HG03457 (cell line): Measurements from ENCODE around the gene NRP1.

ENCODE experiments used
- ATAC-seq: cut with Tn5 transposase; IDR thresholded peaks from one replicate; pipeline ENCODE4 v1.9.1; 2021; ENCODE audit warnings: moderate number of reproducible peaks; ENCODE audit not compliant: unreplicated experiment

The NRP1 gene

DNA sequence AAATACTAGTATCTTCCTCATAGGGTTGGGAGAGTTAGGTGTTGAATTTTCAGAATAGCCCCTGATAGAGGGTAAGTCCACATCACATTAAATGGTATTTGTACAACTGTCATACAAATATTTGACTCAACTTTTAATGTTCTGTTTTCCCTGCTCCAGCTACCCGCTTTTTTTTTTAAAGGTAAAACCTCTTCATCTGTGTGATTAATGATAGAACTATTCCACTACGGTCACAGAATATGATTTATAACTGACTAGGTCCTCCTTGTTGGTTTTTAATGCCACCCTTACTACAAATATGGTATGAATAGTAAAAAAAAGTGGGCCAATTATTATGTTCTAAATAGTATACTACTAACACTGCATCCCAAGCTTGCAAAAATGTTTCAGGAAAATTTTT lies 15.6 kb upstream of the NRP1 start:
- ATAC-seq: no peak

DNA sequence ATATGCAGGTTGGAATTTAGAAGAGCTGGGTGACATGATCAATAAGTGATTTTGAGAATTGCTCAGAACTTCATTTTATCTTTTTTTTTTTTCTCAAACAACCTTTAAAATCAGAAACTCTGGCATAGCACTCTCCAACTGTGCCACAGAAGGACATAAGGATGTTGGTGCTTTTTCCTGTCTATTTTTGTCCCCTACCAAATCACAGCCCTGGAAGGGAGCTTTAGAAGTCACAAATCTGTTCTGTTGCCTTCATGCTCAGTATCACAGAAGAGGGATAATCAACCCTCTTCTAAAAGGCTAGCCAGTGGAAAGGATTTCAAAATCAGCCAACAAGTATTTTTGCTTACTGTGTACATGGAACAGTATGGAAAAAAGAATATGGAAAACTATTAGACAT lies 14.8 kb upstream of the NRP1 start:
- no peak for ATAC-seq

DNA sequence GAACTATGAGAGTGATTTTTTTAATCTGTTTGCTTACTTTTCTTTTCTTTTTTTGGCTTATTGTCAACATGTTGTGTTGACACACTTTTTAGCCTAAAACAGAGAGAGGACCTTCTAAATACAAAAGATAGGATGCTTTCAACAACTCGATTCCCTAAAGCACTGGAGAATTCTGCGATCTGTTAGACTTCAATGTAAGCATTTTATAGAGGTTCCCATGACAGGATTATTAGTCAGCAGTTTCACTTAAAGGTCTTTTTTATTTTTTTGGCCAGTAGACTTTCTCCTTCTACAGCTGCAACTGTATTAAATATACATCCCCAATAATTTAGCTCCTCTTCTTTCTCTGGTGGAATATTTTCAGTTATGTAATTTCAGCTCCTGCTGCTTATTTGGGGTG lies 12.7 kb upstream of the NRP1 start:
- no peak for ATAC-seq

DNA sequence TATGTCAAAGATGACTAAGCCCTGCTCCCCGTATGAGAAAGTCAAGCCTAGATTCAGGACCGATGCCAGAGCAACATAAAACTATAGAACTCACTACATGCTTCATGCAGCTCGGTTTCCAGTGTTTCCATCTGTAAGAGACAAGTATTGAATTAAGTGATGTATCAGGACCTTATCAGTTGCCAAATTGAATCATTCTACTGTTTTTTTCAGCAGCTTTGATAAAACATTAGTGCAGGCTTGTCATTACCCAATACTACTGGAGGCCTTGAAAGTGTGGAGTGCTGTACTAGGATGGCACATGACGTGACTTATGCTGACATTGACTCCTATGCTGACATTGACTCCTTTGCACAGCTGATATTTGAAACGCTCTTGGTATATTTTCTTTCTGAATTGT lies 10.8 kb upstream of the NRP1 start:
- no peak for ATAC-seq

DNA sequence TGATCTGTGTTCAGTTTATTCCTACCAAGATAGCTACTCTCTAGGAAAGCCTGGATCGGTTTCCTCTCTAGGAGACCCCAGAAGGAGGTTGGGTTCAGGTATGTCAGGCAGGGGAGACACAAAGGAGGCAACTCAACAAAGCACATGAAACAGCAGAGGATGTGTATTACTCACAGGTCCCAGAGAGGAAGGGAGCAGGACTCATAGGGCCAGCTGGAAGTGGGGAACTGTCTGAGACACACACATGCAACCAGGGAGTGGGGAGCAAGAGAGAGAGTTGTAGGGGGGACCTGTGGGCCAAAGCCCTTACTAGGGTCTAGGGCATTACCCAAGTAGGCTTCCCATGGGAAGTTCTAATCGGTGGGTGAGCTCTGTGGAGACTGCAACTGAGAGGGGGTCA lies 10.2 kb upstream of the NRP1 start:
- no peak for ATAC-seq

DNA sequence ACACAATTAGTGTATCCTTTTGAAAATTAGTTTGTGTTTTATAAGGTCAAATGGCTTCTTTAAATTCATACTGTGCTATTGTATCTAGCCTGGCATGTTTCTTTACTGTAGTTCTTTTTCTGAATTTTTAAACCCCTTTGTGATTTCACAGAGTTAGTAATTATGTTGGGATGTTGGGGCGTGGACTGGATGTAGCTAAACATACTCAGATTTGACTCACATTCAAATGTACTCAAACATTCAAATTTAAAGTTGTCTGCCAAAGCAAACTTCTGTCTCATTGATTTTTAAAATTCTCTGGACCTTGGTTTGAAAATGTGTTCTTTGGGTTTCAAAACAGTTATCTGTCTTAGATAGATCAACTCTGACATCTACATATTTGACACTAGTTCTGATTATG lies 7.2 kb upstream of the NRP1 start:
- no peak for ATAC-seq

DNA sequence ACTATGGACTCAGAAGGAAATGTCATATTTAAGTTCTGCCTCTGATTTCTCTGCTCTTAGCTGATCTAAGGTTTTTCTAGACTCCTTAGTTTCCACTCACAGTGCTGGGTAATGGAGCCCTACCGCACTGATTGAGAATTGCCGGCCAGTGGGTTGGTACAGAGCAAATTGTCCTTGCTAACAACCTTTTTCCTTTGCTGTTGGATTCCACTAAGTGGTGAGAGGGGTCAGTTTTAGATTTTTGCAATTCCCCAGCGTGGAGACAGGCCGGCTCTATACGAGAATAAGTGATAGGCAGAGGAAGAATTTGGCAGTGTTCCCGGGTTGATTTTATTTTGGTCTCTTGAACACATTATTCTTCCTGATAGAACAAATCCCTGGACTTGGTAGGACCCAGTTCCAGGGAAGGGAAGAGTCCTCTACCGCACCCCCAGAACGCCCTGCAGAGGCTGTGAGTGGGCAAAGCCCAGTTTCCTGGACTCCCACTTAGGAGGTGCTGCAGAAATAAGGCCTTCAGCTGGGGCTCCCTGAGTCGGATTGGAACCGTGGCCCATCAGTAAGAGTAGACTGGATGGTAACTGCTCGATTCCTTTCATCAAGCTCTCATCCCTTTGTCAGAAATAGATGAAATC lies 3.0 kb upstream of the NRP1 start:
- no peak for ATAC-seq

DNA sequence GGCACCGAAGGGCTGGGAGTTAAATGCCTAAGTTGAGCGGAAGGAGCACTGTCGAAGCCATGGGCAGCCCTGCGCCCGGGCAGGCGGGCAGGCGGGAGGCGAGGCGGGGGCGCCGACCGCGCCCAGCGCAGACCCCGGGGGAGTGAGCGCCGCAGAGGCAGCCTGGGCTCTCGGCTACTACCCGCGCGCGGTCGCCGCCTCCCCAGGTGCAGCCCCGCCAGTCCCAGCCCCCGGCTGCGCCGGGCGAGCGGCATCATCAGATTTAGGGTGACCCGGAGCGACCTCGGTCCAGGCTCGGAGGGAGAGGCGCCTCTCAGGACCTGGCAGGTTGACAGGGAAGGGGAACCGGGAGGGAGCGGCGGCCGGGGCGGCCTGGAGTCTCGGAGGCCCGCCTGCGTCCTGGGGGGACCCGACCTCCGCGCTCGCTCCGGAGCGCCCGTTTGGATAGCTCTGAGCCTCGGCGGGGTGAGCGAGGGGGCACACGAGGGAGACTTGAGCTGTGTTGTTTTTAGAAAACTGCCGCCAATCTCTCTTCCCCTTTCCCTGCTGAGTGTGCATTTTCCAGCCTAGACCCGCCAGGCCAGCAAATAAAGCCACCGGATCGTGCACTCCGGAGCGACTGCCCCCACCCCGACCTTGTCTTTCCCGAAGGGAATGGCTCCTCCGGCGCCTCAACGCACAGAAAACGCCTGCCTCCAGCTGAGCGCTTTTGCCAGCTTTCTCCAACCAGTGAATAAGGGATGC lies 2.3 kb upstream of the NRP1 start:
- no peak for ATAC-seq

DNA sequence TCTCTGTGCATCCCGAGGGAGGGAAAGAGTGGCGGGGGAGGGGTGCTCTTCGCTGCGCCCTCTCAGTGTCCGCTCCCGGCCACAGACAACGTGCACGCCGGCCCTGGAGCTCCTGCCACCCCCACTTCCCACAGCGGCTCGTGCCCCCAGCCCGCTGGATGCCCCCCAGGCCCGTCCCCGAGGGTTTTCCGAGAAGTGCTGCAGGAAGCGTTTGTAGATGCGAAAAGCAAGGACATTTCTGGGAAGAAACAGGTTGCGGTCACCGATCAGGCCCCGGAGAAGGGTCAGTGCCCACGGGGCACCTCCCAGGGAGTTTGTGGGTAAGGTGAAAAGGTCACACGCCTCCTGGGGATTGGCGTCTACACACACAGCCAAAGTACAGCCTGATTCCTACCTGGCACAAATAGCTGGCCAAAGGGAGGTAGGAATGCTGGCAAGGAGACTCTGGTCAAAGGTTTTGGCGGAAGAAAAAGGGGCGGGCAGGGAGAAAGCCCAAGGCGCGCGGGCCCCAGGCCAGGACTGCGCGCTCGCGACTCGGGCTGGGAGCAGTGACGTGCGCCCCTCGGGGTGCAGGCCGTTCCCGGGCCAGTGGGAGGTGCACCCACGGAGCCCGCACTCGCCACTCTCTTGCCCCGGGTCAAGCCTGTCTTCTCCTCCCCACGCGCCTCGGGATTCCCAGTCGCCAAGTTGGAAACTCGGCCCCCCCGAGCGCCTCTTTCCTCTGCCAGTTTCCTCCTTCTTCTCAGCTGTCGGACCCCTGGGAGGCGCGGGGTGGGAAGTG lies 1.5 kb upstream of the NRP1 start:
- ATAC-seq: no peak

DNA sequence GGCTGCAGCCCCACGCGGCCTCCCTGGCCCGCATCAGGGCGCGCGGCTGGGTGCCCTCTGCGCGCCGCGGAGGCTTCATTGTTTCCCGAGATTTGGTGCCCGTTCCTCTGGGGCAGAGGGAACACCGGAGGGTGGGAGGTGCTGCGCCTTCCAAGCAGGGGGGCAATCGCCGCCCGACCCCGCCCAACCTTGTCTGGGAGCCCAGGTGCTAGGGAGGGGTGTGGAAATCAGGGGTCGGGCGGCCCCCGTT lies 1.0 kb upstream of the NRP1 start:
- ATAC-seq: no peak

DNA sequence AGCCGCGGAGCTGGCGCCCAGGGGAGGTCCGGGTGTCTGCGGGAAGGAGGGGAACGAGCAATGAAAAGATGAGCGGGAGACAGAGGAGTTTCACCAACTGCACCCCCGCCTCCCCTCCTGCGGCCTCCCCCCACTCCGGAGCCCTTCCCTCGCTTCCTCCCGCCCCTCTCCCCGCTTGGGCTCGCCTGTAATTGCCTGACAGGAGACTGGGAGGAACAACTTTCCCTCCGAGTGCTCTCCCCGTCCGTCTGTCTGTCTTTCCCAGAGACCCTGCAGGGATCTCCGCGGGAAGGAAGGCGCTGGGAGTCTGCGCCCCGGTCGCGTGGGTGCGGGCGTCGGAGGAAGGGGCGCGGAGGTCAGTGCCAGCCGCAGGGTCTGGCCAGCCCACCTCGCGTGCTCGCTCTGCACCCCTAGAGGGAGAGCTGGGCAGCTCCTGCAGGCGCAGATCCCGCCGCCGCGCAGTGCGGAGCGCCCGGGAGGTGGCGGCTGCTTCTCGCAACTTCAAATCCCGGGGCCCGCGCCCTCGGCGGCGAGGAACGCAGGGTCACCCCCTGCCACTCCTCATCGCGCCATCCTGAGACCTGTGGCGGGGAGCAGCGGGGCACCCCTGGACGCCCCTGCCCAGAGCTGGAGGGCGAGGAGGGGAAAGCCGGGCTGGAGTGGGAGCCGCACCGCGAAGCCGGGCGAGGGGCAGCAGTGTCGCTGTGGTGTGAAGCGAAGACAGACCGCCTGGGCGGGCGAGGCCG lies 511 bp upstream of the NRP1 start:
- no peak for ATAC-seq

DNA sequence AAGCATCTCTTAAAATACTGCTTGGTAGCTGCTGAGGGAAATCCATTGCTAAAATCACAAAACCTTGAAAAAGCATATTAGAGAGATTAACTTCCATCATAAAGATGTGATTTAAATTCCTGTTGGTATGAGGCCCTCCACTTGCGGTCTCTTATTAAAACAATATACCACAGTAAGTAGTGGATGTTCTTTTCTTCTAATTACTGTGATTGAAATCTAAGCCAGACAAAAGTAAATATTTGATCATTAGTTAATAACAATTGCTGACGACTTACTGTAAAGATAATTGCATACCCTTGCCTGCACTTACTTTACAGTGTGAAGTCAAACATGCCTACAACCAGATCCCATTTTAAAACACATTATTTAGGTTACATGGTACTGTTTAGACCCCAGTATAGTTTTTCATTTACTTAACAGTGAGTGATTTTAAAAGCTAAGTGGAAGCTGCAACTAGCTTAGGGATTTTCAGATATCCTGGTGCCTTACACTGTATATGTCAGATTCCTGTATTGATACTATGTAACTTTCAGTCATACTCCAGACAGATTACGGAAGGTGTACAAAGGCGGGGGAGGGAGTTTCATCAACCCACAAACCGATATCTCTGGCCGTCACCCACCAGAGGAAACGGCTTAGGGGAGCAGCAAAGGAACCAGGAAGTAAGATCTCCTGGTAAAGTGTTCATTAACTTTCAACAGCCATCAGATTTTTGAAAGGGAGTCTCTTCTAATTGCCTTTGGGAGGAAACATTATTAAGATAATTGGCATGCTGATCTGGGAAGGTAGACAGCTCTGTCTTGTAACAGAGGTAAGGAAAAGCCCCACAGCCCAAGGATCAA lies 986 bp downstream of the NRP1 start:
- ATAC-seq: no peak

DNA sequence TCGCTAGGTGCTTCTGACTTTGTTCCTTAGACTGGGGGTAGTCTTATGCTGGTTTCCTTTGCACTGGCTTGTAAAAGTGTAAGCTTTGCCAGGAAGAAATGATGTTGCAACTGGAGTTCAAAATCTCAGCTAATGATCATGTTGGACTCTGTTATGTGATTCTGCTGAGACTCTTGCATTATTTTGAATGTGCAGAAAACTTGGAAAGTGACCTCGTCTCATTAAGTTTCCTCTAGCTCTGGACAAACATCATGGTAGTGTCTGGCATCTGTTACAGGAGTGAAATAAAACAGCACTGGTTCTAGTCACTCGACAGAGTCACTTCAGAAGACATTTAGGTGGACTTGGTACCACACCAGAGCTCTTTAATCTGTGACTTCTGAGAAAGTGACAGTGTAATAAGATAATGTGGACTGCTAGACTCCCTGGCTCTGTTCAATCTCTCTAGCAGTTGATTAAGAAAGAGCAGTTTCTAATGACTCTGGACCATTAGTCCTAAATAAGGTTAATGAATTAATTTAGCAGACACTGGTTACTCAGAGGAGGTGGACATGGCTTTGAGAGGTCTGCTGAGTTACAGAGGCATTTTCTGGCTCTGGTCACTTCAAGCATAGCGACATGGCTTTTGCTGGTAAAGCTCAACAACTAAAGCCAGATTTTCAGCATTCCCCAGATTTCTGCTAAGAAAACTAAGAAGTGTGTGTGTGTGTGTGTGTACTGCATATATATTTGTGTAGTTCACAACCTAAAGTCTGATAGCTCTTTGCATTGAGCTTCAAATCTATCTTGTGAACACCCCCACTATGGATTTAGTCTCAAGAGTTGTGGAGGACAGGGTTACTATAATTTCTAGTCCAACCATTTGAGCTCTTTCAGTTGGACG lies 2.0 kb downstream of the NRP1 start:
- ATAC-seq: no peak

DNA sequence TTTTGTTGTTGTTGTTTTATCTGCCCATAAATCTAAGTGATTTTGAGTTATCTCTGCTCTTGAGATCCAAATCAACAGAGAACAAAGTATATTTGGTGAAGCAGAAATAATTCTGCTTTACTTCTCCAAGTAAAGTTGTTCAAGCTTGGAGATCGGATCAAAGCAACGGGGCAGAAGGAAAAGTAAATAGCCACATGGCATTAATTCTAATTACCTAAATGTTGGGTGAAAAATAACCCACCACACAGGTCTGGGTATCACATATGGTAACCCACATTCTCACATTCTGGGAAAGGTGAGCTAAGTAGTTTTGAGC lies 3.1 kb downstream of the NRP1 start:
- no peak for ATAC-seq

DNA sequence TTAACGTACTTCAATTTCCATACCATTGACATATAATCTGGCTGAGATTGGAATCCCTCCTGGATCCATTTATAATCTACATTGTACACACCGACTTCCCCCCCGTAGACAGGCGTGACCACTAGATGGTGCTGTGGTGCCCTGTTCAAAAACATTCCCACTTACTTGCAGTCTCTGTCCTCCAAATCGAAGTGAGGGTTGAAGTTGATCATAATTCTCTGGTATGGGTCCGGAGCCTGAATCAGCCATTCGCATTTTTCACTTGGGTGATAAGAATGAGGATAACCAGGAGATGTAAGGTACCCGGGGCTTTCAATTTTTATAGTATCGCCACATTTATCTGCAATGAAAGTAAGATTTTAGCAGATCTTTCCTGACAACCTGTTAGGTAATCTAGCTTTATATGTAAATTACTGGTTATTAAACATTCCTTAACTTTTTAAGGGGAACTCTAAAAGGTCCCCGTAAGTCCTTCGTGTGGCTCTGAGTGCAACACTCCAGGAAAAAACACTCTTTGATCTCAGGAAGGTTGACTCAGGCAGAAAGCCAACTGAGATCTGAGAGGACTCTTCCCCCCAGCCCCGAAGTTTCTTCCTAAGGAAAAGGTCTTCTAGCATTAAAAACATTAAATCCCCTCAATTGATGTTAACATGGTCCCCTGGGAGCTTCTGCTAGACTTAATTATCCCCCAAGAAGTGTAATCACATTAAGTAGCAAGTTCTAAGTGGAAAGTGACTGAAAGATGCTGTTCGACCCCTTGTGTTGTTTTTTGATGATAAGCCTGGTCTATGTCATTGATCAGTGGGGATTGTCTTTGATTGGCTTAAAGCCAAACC lies 3.7 kb downstream of the NRP1 start:
- no peak for ATAC-seq

DNA sequence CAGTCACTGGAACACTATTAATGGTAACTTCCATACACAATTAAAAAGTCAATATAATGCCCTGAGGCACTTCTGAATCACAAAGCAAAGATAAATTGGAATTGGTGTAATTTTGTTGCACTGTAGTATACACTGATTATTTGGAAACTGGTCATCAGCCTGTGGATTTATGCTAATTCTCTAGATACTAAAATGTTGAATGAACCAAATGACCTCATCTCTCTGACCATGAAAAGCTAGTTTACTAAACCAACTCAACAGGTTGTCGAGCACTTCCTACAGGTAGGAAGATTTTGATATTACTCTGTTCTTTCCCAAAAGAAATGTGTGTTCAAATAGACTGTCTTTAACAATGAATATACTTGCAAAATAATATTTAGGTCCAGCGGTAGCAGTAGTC lies 5.3 kb downstream of the NRP1 start:
- no peak for ATAC-seq

DNA sequence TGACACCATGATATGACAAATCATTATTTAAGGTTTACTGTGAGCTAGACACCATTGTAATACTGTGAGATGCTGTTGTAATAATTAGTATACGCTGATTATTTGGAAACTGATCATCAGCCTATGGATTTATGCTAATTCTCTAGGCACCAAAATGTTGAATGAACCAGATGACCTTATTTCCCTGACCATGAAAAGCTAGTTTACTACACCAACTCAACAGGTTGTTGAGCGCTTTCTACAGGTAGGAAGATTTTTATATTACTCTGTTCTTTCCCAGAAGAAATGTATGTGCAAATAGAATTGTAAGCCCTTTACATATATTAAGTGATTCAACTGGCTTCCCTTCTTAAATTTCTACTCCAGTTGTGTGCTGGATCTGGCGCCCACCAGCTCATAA lies 6.2 kb downstream of the NRP1 start:
- no peak for ATAC-seq

DNA sequence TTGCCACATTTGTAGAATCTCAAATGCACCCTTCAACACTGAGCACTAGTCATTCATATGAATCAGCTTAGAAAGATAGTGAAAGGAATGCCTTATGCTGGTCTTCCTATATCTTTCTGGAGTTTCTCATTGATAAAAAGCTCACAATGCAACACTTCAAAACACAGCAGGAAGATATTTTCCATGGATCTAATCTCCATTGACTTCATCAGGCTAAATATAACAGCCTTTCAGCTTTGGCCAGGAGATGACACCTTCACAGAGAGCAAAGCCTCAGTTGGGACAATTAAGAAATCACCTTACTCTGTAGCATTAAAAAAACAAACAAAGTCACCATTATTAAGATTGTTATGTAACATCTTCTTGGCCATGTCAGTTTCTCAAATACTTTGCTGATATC lies 6.7 kb downstream of the NRP1 start:
- no peak for ATAC-seq

DNA sequence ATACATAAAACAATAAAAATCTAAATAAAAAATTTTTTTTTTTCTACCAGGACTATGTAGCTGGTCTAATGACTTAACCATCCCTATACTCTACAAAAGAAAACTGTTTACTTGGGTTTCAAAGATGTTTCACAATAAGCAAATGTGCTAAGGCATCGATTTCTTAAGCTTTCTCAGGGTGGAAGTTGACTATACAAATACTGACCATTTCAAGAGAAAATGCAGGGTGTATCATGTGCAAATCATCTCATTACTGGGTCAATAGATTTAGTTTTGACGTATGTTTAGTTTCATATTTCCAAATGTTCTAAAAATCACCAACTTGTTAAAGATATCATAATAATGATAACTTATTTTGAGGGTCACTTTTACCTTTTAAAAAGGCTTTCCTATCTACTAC lies 7.5 kb downstream of the NRP1 start:
- ATAC-seq: no peak
